Astrocyte (in vitro differentiated cells and primary cell): ENCODE results near the gene NME3. TPM values are rescaled to one million over a fixed set of nuclear protein-coding genes. Genes with fewer than 3 reads are reported as not detected.
"Not testable (repeated sequence)": the region's sequence is repeated elsewhere in the genome, so short reads cannot be mapped to it uniquely, and the experiment has no call there.

ENCODE experiments used
- DNase-seq: peaks from one replicate; pipeline ENCODE4 v3.0.0-alpha.2; 2010; ENCODE audit warnings: low read depth
- FAIRE-seq: peaks from 2 replicates; lab custom pipeline; 2011; peaks lifted over from hg19 to GRCh38; lab: Jason Lieb, UNC
- H2AFZ ChIP-seq: 2 replicates; pipeline ENCODE4 v1.6.0; 2012; ENCODE audit warnings: low read depth, low read length, inconsistent platforms
- H3K27ac ChIP-seq: 2 replicates; pipeline ENCODE4 v1.5.1; 2011; ENCODE audit warnings: low read depth, low read length, inconsistent platforms
- H3K27me3 ChIP-seq: 2 replicates; pipeline ENCODE4 v1.6.0; 2011; ENCODE audit warnings: low read length, inconsistent platforms; ENCODE audit not compliant: insufficient read depth
- H3K36me3 ChIP-seq: 2 replicates; pipeline ENCODE4 v1.5.1; 2011; ENCODE audit warnings: low read length, inconsistent platforms; ENCODE audit not compliant: insufficient read depth
- H3K4me1 ChIP-seq: 2 replicates; pipeline ENCODE4 v1.5.1; 2011; ENCODE audit warnings: low read length, inconsistent platforms; ENCODE audit not compliant: insufficient read depth
- H3K4me2 ChIP-seq: 2 replicates; pipeline ENCODE4 v1.6.0; 2012; ENCODE audit warnings: low read length, inconsistent platforms
- H3K4me3 ChIP-seq: 2 replicates; pipeline ENCODE4 v1.5.1; 2011; ENCODE audit warnings: low read depth, mild to moderate bottlenecking, low read length, inconsistent platforms; ENCODE audit not compliant: insufficient read depth
- H3K79me2 ChIP-seq: 2 replicates; pipeline ENCODE4 v1.6.0; 2012; ENCODE audit warnings: mild to moderate bottlenecking, low read length, inconsistent platforms; ENCODE audit not compliant: insufficient read depth
- H3K9ac ChIP-seq: 2 replicates; pipeline ENCODE4 v1.6.0; 2012; ENCODE audit warnings: mild to moderate bottlenecking, low read length, inconsistent platforms
- H3K9me3 ChIP-seq: 2 replicates; pipeline ENCODE4 v1.5.1; 2012; ENCODE audit warnings: low read depth, mild to moderate bottlenecking, low read length, inconsistent platforms; ENCODE audit not compliant: insufficient read depth
- H4K20me1 ChIP-seq: 2 replicates; pipeline ENCODE4 v1.6.0; 2012; ENCODE audit warnings: low read length, inconsistent platforms; ENCODE audit not compliant: insufficient read depth
- H3K27ac Mint-ChIP-seq: one replicate; pipeline ENCODE4 v1.8.0; 2021; ENCODE audit warnings: mild to moderate bottlenecking, mixed read lengths; ENCODE audit not compliant: unreplicated experiment
- H3K27me3 Mint-ChIP-seq: one replicate; pipeline ENCODE4 v1.8.0; 2021; ENCODE audit warnings: low read depth, mixed read lengths; ENCODE audit not compliant: unreplicated experiment
- H3K36me3 Mint-ChIP-seq: one replicate; pipeline ENCODE4 v1.8.0; 2021; ENCODE audit warnings: low read depth, mixed read lengths; ENCODE audit not compliant: unreplicated experiment
- H3K4me1 Mint-ChIP-seq: one replicate; pipeline ENCODE4 v1.8.0; 2021; ENCODE audit warnings: low read depth, mixed read lengths; ENCODE audit not compliant: unreplicated experiment
- H3K4me3 Mint-ChIP-seq: one replicate; pipeline ENCODE4 v1.8.0; 2021; ENCODE audit warnings: mild to moderate bottlenecking, moderate library complexity, mixed read lengths; ENCODE audit not compliant: unreplicated experiment
- H3K9me3 Mint-ChIP-seq: one replicate; pipeline ENCODE4 v1.8.0; 2021; ENCODE audit warnings: mild to moderate bottlenecking, mixed read lengths; ENCODE audit not compliant: unreplicated experiment
- CTCF ChIP-seq: IDR thresholded peaks from 2 replicates; pipeline ENCODE4 v1.5.1; 2011; ENCODE audit warnings: low read depth, mild to moderate bottlenecking, inconsistent platforms, low read length, moderate library complexity; ENCODE audit not compliant: insufficient read depth
- EZH2 ChIP-seq: IDR thresholded peaks from 2 replicates; pipeline ENCODE4 v1.6.1; 2012; ENCODE audit warnings: mild to moderate bottlenecking, low read length, inconsistent platforms; ENCODE audit not compliant: insufficient read depth
- total RNA-seq: library from RNA; stranded (reverse); gene quantifications from 2 replicates; pipeline ENCODE4 v1.2.1, GENCODE V29; 2021

NME3 gene
- total RNA-seq, 1 donor from 2014 or later, result 36.3 TPM

- H2AFZ ChIP-seq, result no peak overlapping the region
- H3K9ac ChIP-seq, result no peak overlapping the region
- no peak overlapping the region for H3K4me3 ChIP-seq
- H3K27ac Mint-ChIP-seq, result no peak overlapping the region
- peaks cover 8% of the 10 kb centered on the region for H3K9me3 Mint-ChIP-seq
- no peaks in the 10 kb centered on the region for H3K27me3 Mint-ChIP-seq
- FAIRE-seq (no peak), DNase-seq (no peak)
- H3K4me1 ChIP-seq, result peaks cover 3% of the 10 kb centered on the region
- no peaks in the 10 kb centered on the region for H3K36me3 ChIP-seq
- TF ChIP-seq EZH2, result no peak
- no peak for TF ChIP-seq CTCF
- no peaks in the 10 kb centered on the region for H3K4me1 Mint-ChIP-seq
- no peak overlapping the region for H3K27ac ChIP-seq
- H4K20me1 ChIP-seq, result peaks cover 3% of the 10 kb centered on the region
- H3K27me3 ChIP-seq, result no peaks in the 10 kb centered on the region
- H3K4me2 ChIP-seq, result no peak overlapping the region
- H3K9me3 ChIP-seq, result no peaks in the 10 kb centered on the region
- no peaks in the 10 kb centered on the region for H3K79me2 ChIP-seq
- H3K4me3 Mint-ChIP-seq, result no peak overlapping the region
- peaks cover 30% of the 10 kb centered on the region for H3K36me3 Mint-ChIP-seq
Measured at GRCh38 chr16:1808691-1809090, 37.3 kb upstream of the NME3 start.

- H3K27ac Mint-ChIP-seq, result no peak overlapping the region
- peaks cover 3% of the 10 kb centered on the region for H3K4me1 ChIP-seq
- H4K20me1 ChIP-seq, result no peaks in the 10 kb centered on the region
- H3K27me3 Mint-ChIP-seq, result no peaks in the 10 kb centered on the region
- no peaks in the 10 kb centered on the region for H3K36me3 ChIP-seq
- H3K9ac ChIP-seq, result no peak overlapping the region
- peaks cover 9% of the 10 kb centered on the region for H3K9me3 Mint-ChIP-seq
- no peaks in the 10 kb centered on the region for H3K9me3 ChIP-seq
- H3K79me2 ChIP-seq, result no peaks in the 10 kb centered on the region
- no peak overlapping the region for H3K4me3 Mint-ChIP-seq
- peaks cover 27% of the 10 kb centered on the region for H3K36me3 Mint-ChIP-seq
- TF ChIP-seq EZH2 (no peak), CTCF (no peak)
- no peaks in the 10 kb centered on the region for H3K27me3 ChIP-seq
- no peak for FAIRE-seq
- H3K4me1 Mint-ChIP-seq, result no peaks in the 10 kb centered on the region
- no peak overlapping the region for H3K4me3 ChIP-seq
- DNase-seq, result no peak
- H2AFZ ChIP-seq, result no peak overlapping the region
- no peak overlapping the region for H3K4me2 ChIP-seq
- H3K27ac ChIP-seq, result no peak overlapping the region
Measured at GRCh38 chr16:1807626-1808025, 36.3 kb upstream of the NME3 start.

- Mint-ChIP-seq H3K27me3 (no peaks in the 10 kb centered on the region), H3K9me3 (peaks cover 27% of the 10 kb centered on the region), H3K36me3 (peaks cover 33% of the 10 kb centered on the region), H3K4me1 (no peaks in the 10 kb centered on the region), H3K4me3 (no peak overlapping the region), H3K27ac (no peak overlapping the region)
- FAIRE-seq (no peak), DNase-seq (no peak)
- Histone ChIP-seq H3K27me3 (no peaks in the 10 kb centered on the region), H3K79me2 (no peaks in the 10 kb centered on the region), H3K9me3 (peaks cover 4% of the 10 kb centered on the region), H3K9ac (no peak overlapping the region), H3K4me3 (no peak overlapping the region), H3K4me1 (no peaks in the 10 kb centered on the region), H3K4me2 (no peak overlapping the region), H3K36me3 (no peaks in the 10 kb centered on the region), H2AFZ (no peak overlapping the region), H3K27ac (no peak overlapping the region), H4K20me1 (no peaks in the 10 kb centered on the region)
- no peak for TF ChIP-seq CTCF
- no peak for TF ChIP-seq EZH2
Measured at GRCh38 chr16:1800701-1801100, 29.4 kb upstream of the NME3 start.

GRCh38 chr16:1799263-1799662 is 27.9 kb upstream of the NME3 start:
- H3K27me3 Mint-ChIP-seq, H3K4me3 ChIP-seq, FAIRE-seq, H3K27me3 ChIP-seq, H3K27ac ChIP-seq, H3K4me1 Mint-ChIP-seq, H3K9ac ChIP-seq, H3K9me3 ChIP-seq, H3K36me3 ChIP-seq, H3K27ac Mint-ChIP-seq, H3K79me2 ChIP-seq, H2AFZ ChIP-seq, H3K4me3 Mint-ChIP-seq, H4K20me1 ChIP-seq, DNase-seq, H3K4me2 ChIP-seq, H3K4me1 ChIP-seq: not testable (repeated sequence)
- H3K36me3 Mint-ChIP-seq, result peaks cover 32% of the 10 kb centered on the region
- H3K9me3 Mint-ChIP-seq, result peaks cover 27% of the 10 kb centered on the region
